Memory B cell (primary cell): ENCODE measurements around the gene INKA2.

Source experiments
- ATAC-seq: fragments of 150-1000 bp; cut with Tn5 transposase; 2 replicates; pipeline ENCODE4 v1.10.0; 2021; ENCODE audit warnings: low read depth, mild to moderate bottlenecking, moderate library complexity
- DNase-seq, 2 donors: peaks; one replicate each; pipeline ENCODE4 v3.0.0; 2022; ENCODE audit warnings: low spot score in 2 of 2
- H3K27ac Mint-ChIP-seq: one replicate; pipeline ENCODE4 v1.8.0; 2022; ENCODE audit warnings: mild to moderate bottlenecking, moderate library complexity, mixed read lengths
- H3K27me3 Mint-ChIP-seq: one replicate; pipeline ENCODE4 v1.8.0; 2022; ENCODE audit warnings: mixed read lengths
- H3K36me3 Mint-ChIP-seq: one replicate; pipeline ENCODE4 v1.8.0; 2022; ENCODE audit warnings: mild to moderate bottlenecking, mixed read lengths
- H3K4me1 Mint-ChIP-seq: one replicate; pipeline ENCODE4 v1.8.0; 2022; ENCODE audit warnings: mixed read lengths
- H3K4me3 Mint-ChIP-seq: one replicate; pipeline ENCODE4 v1.8.0; 2022; ENCODE audit warnings: mild to moderate bottlenecking, moderate library complexity, mixed read lengths
- H3K9me3 Mint-ChIP-seq: one replicate; pipeline ENCODE4 v1.8.0; 2022; ENCODE audit warnings: mixed read lengths

The INKA2 gene

GRCh38 chr1:111762332-111762731 is 23.1 kb upstream of the INKA2 start:
- H3K4me1 Mint-ChIP-seq: peaks cover 8% of the 10 kb centered on the region
- DNase-seq (no peak), ATAC-seq (no peak)
- no peak overlapping the region for H3K4me3 Mint-ChIP-seq
- peak overlapping the region; percentile 58 for H3K27ac Mint-ChIP-seq
- H3K27me3 Mint-ChIP-seq: no peaks in the 10 kb centered on the region
- no peaks in the 10 kb centered on the region for H3K9me3 Mint-ChIP-seq
- H3K36me3 Mint-ChIP-seq: peaks cover 31% of the 10 kb centered on the region

DNA sequence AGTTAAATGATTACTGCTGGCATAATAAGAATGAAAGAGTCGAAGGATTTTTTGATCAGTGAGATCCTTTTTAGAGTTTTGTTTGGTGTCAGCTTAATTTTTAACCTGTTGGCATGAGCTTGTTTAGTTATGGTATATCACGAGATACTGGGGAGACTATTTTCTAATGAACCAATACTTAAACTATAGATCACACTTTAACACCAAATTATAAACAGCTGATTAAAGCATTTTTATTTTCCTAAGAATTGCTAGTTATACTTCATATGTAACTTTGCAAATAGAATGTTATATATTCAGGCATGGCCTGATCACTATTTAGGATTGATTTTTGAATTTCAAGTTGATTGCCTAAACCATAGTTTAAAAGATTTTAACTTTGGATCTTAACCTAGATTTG is 22.5 kb upstream of the INKA2 start:
- no peaks in the 10 kb centered on the region for H3K27me3 Mint-ChIP-seq
- peaks cover 31% of the 10 kb centered on the region for H3K36me3 Mint-ChIP-seq
- no peaks in the 10 kb centered on the region for H3K9me3 Mint-ChIP-seq
- DNase-seq (no peak), ATAC-seq (no peak)
- H3K4me3 Mint-ChIP-seq: no peak overlapping the region
- peaks cover 13% of the 10 kb centered on the region for H3K4me1 Mint-ChIP-seq
- H3K27ac Mint-ChIP-seq: no peak overlapping the region

DNA sequence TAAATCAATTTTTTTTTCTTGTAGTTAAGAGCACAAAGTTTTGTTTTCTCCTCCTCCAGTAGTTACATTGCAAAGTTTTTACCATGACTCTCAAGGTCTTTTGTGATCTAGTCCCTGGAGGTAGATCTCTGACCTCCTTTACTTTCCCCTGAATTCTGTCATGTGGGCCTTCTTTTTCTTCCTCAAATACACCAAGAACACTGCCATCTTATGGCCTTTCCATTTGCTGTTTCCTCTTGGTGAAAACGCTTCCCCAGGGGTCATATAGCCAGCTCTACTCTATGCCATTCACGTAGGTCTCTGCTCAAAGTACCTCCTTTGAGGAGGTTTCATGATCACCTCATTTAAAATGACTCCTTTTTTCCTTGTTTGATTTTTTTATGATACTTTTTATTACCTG is 19.2 kb upstream of the INKA2 start:
- Mint-ChIP-seq H3K27ac (no peak overlapping the region), H3K9me3 (no peaks in the 10 kb centered on the region), H3K4me3 (no peak overlapping the region), H3K36me3 (peaks cover 15% of the 10 kb centered on the region), H3K27me3 (no peaks in the 10 kb centered on the region), H3K4me1 (peaks cover 21% of the 10 kb centered on the region)
- no peak for ATAC-seq
- no peak for DNase-seq

DNA sequence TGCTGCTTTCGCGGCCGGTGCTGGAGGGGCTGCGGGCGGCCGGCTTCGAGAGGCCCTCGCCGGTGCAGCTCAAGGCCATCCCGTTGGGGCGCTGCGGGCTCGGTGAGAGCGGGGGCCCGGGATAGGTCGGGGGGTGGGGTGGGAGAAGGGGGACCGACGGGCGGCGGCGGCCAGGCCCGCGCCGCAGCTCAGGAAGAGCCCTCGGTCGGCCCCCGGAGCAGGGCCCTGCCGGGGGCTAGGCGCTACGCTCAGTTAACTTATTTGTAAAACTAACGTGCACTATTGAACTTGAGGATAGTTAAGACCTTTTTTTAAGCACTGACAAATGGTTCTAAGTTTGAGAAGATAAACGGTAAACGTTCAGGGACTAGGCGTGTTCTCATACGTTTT is 16.9 kb upstream of the INKA2 start:
- Mint-ChIP-seq H3K4me3 (peak overlapping the region; percentile 95), H3K36me3 (peaks cover 7% of the 10 kb centered on the region), H3K4me1 (peaks cover 23% of the 10 kb centered on the region), H3K27ac (peak overlapping the region; percentile 99), H3K9me3 (no peaks in the 10 kb centered on the region), H3K27me3 (no peaks in the 10 kb centered on the region)
- no peak for DNase-seq
- ATAC-seq: peak; percentile 5

- peaks cover 23% of the 10 kb centered on the region for H3K4me1 Mint-ChIP-seq
Observed at GRCh38 chr1:111755331-111756123, 16.3 kb upstream of the INKA2 start, which contains the start of gene DDX20. Gene DDX20, plus strand, starts transcription at chr1:111755901. Its CDS starts 24 bp downstream, at chr1:111755925.

GRCh38 chr1:111754984-111755330 is 15.8 kb upstream of the INKA2 start:
- peak; percentile 9 for ATAC-seq
- H3K9me3 Mint-ChIP-seq: no peaks in the 10 kb centered on the region
- no peaks in the 10 kb centered on the region for H3K27me3 Mint-ChIP-seq
- peaks cover 4% of the 10 kb centered on the region for H3K36me3 Mint-ChIP-seq
- H3K4me1 Mint-ChIP-seq: peaks cover 21% of the 10 kb centered on the region
- peak overlapping the region; percentile 99 for H3K27ac Mint-ChIP-seq
- H3K4me3 Mint-ChIP-seq: peak overlapping the region; percentile 95
- no peak for DNase-seq

More at GRCh38 chr1:111755331-111756123, 16.3 kb upstream of the INKA2 start, which contains the start of gene DDX20:
- H3K27ac Mint-ChIP-seq: peak within 1 kb of the TSS; percentile 99
- peak within 1 kb of the TSS; percentile 95 for H3K4me3 Mint-ChIP-seq
- no peaks in the 10 kb centered on the region for H3K9me3 Mint-ChIP-seq
- peaks cover 7% of the 10 kb centered on the region for H3K36me3 Mint-ChIP-seq
- H3K27me3 Mint-ChIP-seq: no peaks in the 10 kb centered on the region
- peak; percentile 91 to 94 for DNase-seq
- peak; percentile 87 for ATAC-seq

DNA sequence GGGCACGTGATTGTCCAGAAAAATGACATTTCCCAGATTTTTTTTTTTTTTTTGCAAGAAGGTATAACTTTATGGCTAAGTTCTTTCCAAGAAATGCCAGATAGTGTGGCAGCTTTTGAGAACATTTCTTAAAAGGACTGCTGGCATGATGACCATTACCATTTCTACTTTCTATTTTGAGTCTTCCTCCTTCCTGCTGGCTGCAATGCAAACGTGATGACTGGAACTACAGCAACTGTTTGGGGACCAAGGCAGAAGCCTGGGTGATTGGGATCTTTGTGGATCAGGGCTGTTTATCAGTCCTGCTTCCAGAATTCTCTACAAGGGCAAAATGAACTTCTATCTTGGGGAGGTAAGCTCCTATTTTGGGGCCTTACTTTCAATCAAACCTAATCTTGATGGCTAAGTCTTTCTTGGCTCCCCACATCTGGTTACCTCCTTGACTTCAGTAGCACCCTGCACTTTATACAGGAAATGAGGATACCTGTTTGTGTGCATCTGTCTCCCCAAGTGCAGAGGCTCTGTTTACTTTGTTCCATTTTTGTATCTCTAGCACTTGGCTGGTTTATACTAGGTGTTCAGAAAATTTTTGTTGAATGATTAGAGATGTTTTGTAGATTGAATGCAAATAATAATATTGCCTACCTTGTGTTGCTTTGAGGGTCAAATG is 12.8 kb upstream of the INKA2 start:
- ATAC-seq (no peak), DNase-seq (no peak)
- Mint-ChIP-seq H3K27me3 (no peaks in the 10 kb centered on the region), H3K36me3 (no peaks in the 10 kb centered on the region), H3K9me3 (no peaks in the 10 kb centered on the region), H3K4me1 (peaks cover 19% of the 10 kb centered on the region), H3K27ac (peak overlapping the region; percentile 90), H3K4me3 (no peak overlapping the region)

- no peak overlapping the region for H3K4me3 Mint-ChIP-seq
- DNase-seq (no peak), ATAC-seq (no peak)
- no peak overlapping the region for H3K27ac Mint-ChIP-seq
- H3K4me1 Mint-ChIP-seq: peaks cover 11% of the 10 kb centered on the region
- no peaks in the 10 kb centered on the region for H3K9me3 Mint-ChIP-seq
- H3K36me3 Mint-ChIP-seq: no peaks in the 10 kb centered on the region
- H3K27me3 Mint-ChIP-seq: no peaks in the 10 kb centered on the region
Observed at GRCh38 chr1:111750856-111751255, 11.7 kb upstream of the INKA2 start.

- no peaks in the 10 kb centered on the region for H3K27me3 Mint-ChIP-seq
- H3K36me3 Mint-ChIP-seq: no peaks in the 10 kb centered on the region
- ATAC-seq (no peak), DNase-seq (no peak)
- H3K9me3 Mint-ChIP-seq: no peaks in the 10 kb centered on the region
- peaks cover 7% of the 10 kb centered on the region for H3K4me1 Mint-ChIP-seq
- H3K27ac Mint-ChIP-seq: peak overlapping the region; percentile 29
- no peak overlapping the region for H3K4me3 Mint-ChIP-seq
Observed at GRCh38 chr1:111749628-111750027, 10.4 kb upstream of the INKA2 start.

DNA sequence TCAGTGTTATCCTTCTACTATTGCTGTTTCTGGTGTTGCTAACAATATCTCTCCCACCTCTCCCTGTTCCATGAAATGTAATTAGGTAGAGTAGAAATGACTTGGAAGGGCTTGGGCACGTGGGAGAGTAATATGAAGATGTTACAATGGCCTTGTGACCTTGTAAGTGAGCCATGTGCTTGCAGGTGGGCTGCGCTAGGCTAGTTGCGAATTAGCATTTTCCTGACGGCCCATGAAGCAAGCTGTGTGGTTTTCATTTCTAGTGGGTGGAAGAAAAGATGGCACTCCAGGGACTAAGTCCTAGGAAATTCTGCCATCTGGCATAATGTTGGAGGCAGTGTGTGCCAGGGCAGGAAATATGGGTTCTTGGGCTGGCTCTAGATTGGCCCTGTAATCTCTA is 8.8 kb upstream of the INKA2 start:
- no peak overlapping the region for H3K4me3 Mint-ChIP-seq
- H3K4me1 Mint-ChIP-seq: peaks cover 6% of the 10 kb centered on the region
- H3K36me3 Mint-ChIP-seq: no peaks in the 10 kb centered on the region
- no peaks in the 10 kb centered on the region for H3K27me3 Mint-ChIP-seq
- DNase-seq (no peak), ATAC-seq (no peak)
- H3K9me3 Mint-ChIP-seq: no peaks in the 10 kb centered on the region
- no peak overlapping the region for H3K27ac Mint-ChIP-seq

GRCh38 chr1:111747282-111747734 is 8.1 kb upstream of the INKA2 start:
- peak; percentile 19 to 20 for DNase-seq
- no peaks in the 10 kb centered on the region for H3K27me3 Mint-ChIP-seq
- H3K27ac Mint-ChIP-seq: no peak overlapping the region
- no peaks in the 10 kb centered on the region for H3K9me3 Mint-ChIP-seq
- H3K36me3 Mint-ChIP-seq: no peaks in the 10 kb centered on the region
- H3K4me1 Mint-ChIP-seq: peaks cover 6% of the 10 kb centered on the region
- ATAC-seq: peak; percentile 78
- no peak overlapping the region for H3K4me3 Mint-ChIP-seq

- Mint-ChIP-seq H3K9me3 (no peaks in the 10 kb centered on the region), H3K36me3 (no peaks in the 10 kb centered on the region), H3K4me3 (no peak overlapping the region), H3K27me3 (no peaks in the 10 kb centered on the region), H3K4me1 (peaks cover 4% of the 10 kb centered on the region), H3K27ac (no peak overlapping the region)
- ATAC-seq (no peak), DNase-seq (no peak)
Observed at GRCh38 chr1:111746614-111746999, 7.4 kb upstream of the INKA2 start.

- Mint-ChIP-seq H3K27me3 (peaks cover 1% of the 10 kb centered on the region), H3K36me3 (no peaks in the 10 kb centered on the region), H3K27ac (no peak overlapping the region), H3K9me3 (no peaks in the 10 kb centered on the region), H3K4me3 (no peak overlapping the region), H3K4me1 (peaks cover 4% of the 10 kb centered on the region)
- DNase-seq: peak in 1 of 2 donors; percentile 7
- ATAC-seq: no peak
Observed at GRCh38 chr1:111745675-111746613, 6.7 kb upstream of the INKA2 start.

DNA sequence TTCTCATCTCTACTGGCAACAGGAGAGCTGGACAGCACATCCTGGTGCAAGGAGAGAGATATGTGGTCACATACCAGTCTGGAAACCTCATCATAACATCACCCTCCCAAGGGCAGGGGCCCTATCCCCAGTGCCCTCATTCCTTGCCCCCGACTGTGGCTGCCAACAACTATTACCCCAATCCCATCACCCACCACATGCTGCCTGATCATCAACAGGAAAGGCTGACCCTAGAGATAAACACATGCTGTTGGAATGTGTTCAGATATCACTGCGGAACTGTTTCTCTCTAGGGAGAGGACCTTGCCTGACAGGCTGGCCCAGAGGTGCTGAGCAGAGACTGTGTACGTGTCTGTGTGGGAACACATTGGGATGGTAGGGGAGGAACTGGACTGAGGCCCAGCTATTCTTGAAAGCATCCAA is 4.5 kb upstream of the INKA2 start:
- peaks cover 10% of the 10 kb centered on the region for H3K4me1 Mint-ChIP-seq
- ATAC-seq (no peak), DNase-seq (no peak)
- H3K27ac Mint-ChIP-seq: no peak overlapping the region
- H3K9me3 Mint-ChIP-seq: no peaks in the 10 kb centered on the region
- no peaks in the 10 kb centered on the region for H3K36me3 Mint-ChIP-seq
- H3K27me3 Mint-ChIP-seq: peaks cover 7% of the 10 kb centered on the region
- no peak overlapping the region for H3K4me3 Mint-ChIP-seq
